Mammary epithelial cell (primary cell): Measurements from ENCODE around the gene LRRC26.

ENCODE experiments used
- CTCF ChIP-seq, 2 donors: IDR thresholded peaks in 1 of 2; conservative IDR thresholded peaks in 1 of 2; 2 replicates each; pipeline ENCODE4 v1.5.1; 2011 to 2012; ENCODE audit warnings: inconsistent platforms in 2 of 2, low read length in 2 of 2, mild to moderate bottlenecking in 2 of 2, control low read depth in 1 of 2, low read depth in 1 of 2; ENCODE audit not compliant: insufficient read depth in 1 of 2; ENCODE audit errors: extremely low read depth in 1 of 2
- EZH2 ChIP-seq: IDR thresholded peaks from 2 replicates; pipeline ENCODE4 v1.6.1; 2012; ENCODE audit warnings: low read length, inconsistent platforms, borderline replicate concordance

GRCh38 chr9:137146527-137146918 lies 23.3 kb downstream of the LRRC26 start:
- TF ChIP-seq CTCF (conservative IDR thresholded peaks at IDR 0.05 in 1 of 2, IDR thresholded peaks at IDR 0.05 in 1 of 2; ENCODE audit: extremely low read depth in 1 of 2, insufficient read depth in 1 of 2, low read depth in 1 of 2, low read length in 2 of 2) (no peak), EZH2 (no peak)
